SK-N-MC (cell line): Measurements from ENCODE around the gene DOCK10.

Source experiments
- EZH2 ChIP-seq: fragments of 200-600 bp; sonication (generic); IDR thresholded peaks from one replicate; pipeline ENCODE4 v1.6.1; 2017; ENCODE audit warnings: antibody characterized with exemption
- FOXP2 ChIP-seq: optimal IDR thresholded peaks from 2 replicates; pipeline ENCODE3; 2011; ENCODE audit warnings: mild to moderate bottlenecking, moderate library complexity; ENCODE audit not compliant: insufficient read depth; ENCODE audit errors: extremely low read length, control extremely low read depth
- POLR2AphosphoS5 ChIP-seq: IDR thresholded peaks from 2 replicates; pipeline ENCODE4 v1.6.1; 2012; ENCODE audit warnings: mild to moderate bottlenecking, low read depth, low read length, borderline replicate concordance

GRCh38 chr2:224994242-224994823 is 47.9 kb downstream of the DOCK10 start:
- TF ChIP-seq EZH2 (no peak), POLR2AphosphoS5 (no peak), FOXP2 (no peak)
